Calu3 (cell line): ENCODE data around the gene RBL2. TPM values are rescaled to one million over a fixed set of nuclear protein-coding genes. Genes with fewer than 3 reads are reported as not detected.

Experiments used
- BruUV-seq: library from RNA; stranded (reverse); fragments of 400-500 nt; replicated peaks from 2 replicates; lab custom pipeline; 2021; lab: Mats Ljungman, UMichigan
- CTCF ChIA-PET: fragments of 300-600 bp; sonication (Branson Sonifier 250); formaldehyde crosslinking; loops from one replicate; lab custom pipeline; 2022; ENCODE audit warnings: antibody characterized with exemption; lab: Charles Lee
- DNase-seq: peaks from one replicate; pipeline ENCODE4 v3.0.0; 2022
- H3K27ac Mint-ChIP-seq: one replicate; pipeline ENCODE4 v1.8.0; 2022; ENCODE audit warnings: mixed read lengths; ENCODE audit not compliant: unreplicated experiment
- H3K27me3 Mint-ChIP-seq: one replicate; pipeline ENCODE4 v1.8.0; 2022; ENCODE audit warnings: mixed read lengths; ENCODE audit not compliant: unreplicated experiment
- H3K36me3 Mint-ChIP-seq: one replicate; pipeline ENCODE4 v1.8.0; 2022; ENCODE audit warnings: mild to moderate bottlenecking, moderate library complexity, mixed read lengths; ENCODE audit not compliant: insufficient read depth, unreplicated experiment
- H3K4me1 Mint-ChIP-seq: one replicate; pipeline ENCODE4 v1.8.0; 2022; ENCODE audit warnings: mild to moderate bottlenecking, low read depth, mixed read lengths; ENCODE audit not compliant: unreplicated experiment
- H3K4me3 Mint-ChIP-seq: one replicate; pipeline ENCODE4 v1.8.0; 2022; ENCODE audit warnings: mild to moderate bottlenecking, low read depth, moderate library complexity, mixed read lengths; ENCODE audit not compliant: unreplicated experiment
- H3K9me3 Mint-ChIP-seq: one replicate; pipeline ENCODE4 v1.8.0; 2022; ENCODE audit warnings: low read depth, mixed read lengths; ENCODE audit not compliant: unreplicated experiment
- CTCF ChIP-seq: fragments of 200-600 bp; IDR thresholded peaks from one replicate; pipeline ENCODE4 v1.8.0; 2022; ENCODE audit warnings: antibody characterized with exemption; ENCODE audit not compliant: unreplicated experiment
- intact Hi-C: fragments of 100-400 bp; cut with micrococcal nuclease; formaldehyde crosslinking; loops from one replicate; pipeline ENCODE4 v1.10.0; 2022; ENCODE audit not compliant: unreplicated experiment
- total RNA-seq: library from RNA; stranded (reverse); gene quantifications from 2 replicates; pipeline ENCODE4 v1.2.3, GENCODE V29; 2022

Gene RBL2
- total RNA-seq, 1 experiment from 2014 or later: 62.8 TPM

DNA sequence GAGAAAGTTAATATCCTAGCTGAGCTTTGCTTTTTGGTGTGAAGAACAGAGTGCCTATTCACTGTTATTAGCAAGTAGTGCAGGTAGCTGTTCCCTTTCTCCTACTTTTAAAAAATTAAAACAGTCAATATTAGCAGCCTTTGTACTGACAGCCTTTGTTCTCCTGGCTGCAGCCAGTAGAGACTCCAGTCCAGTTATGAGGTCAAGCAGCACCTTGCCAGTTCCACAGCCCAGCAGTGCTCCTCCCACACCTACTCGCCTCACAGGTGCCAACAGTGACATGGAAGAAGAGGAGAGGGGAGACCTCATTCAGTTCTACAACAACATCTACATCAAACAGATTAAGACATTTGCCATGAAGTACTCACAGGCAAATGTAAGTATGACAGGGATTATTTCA lies 46.1 kb downstream of the RBL2 start:
- H3K4me1 Mint-ChIP-seq: no peaks in the 10 kb centered on the region
- DNase-seq: no peak
- intact Hi-C loops: no loop called here
- H3K36me3 Mint-ChIP-seq: peaks cover 35% of the 10 kb centered on the region
- no TSS peak for BruUV-seq
- no peak for TF ChIP-seq CTCF
- no peaks in the 10 kb centered on the region for H3K27me3 Mint-ChIP-seq
- H3K4me3 Mint-ChIP-seq: no peak overlapping the region
- CTCF ChIA-PET: interaction anchor here (0.6 kb wide), 1 partner anchor 198 kb away, joined by 4 read pairs; no protein-coding TSS in a partner anchor
- no peak overlapping the region for H3K27ac Mint-ChIP-seq
- no peaks in the 10 kb centered on the region for H3K9me3 Mint-ChIP-seq

GRCh38 chr16:53482123-53482522 lies 47.9 kb downstream of the RBL2 start:
- Mint-ChIP-seq H3K27ac (no peak overlapping the region), H3K9me3 (no peaks in the 10 kb centered on the region), H3K27me3 (no peaks in the 10 kb centered on the region), H3K4me1 (no peaks in the 10 kb centered on the region), H3K36me3 (peaks cover 48% of the 10 kb centered on the region), H3K4me3 (no peak overlapping the region)
- TF ChIP-seq CTCF: no peak
- BruUV-seq: no TSS peak
- CTCF ChIA-PET: interaction anchor here (0.7 kb wide), 1 partner anchor 156 kb away, joined by 4 read pairs; no protein-coding TSS in a partner anchor
- no peak for DNase-seq
- intact Hi-C loops: no loop called here

DNA sequence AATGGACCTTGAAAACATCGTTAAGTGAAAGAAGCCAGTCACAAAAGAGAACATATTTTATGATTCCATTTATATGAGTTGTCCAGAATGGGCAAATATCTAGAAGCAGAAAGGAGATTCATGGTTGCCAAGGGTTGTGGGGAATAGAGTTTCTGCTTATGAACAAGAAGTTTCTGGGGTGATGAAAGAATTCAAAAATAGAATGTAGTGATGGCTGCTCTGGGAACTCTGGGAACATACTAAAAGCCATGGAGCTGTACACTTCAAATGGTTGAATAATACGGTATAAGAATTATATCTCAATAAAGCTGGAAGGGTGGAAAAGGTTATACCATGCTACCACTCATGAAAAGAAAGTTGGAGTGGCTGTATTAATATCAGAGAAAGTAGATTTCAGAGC lies 50.3 kb downstream of the RBL2 start:
- no peak overlapping the region for H3K27ac Mint-ChIP-seq
- BruUV-seq: no TSS peak
- no peaks in the 10 kb centered on the region for H3K27me3 Mint-ChIP-seq
- H3K4me1 Mint-ChIP-seq: no peaks in the 10 kb centered on the region
- H3K36me3 Mint-ChIP-seq: peaks cover 53% of the 10 kb centered on the region
- intact Hi-C loops: no loop called here
- H3K4me3 Mint-ChIP-seq: no peak overlapping the region
- no peak for DNase-seq
- no peaks in the 10 kb centered on the region for H3K9me3 Mint-ChIP-seq
- CTCF ChIA-PET: no interaction called here
- TF ChIP-seq CTCF: no peak

- Mint-ChIP-seq H3K4me3 (no peak overlapping the region), H3K27ac (no peak overlapping the region), H3K27me3 (no peaks in the 10 kb centered on the region), H3K9me3 (no peaks in the 10 kb centered on the region), H3K36me3 (peaks cover 56% of the 10 kb centered on the region), H3K4me1 (no peaks in the 10 kb centered on the region)
- no peak for TF ChIP-seq CTCF
- DNase-seq: no peak
- intact Hi-C loops: no loop called here
- CTCF ChIA-PET: no interaction called here
- no TSS peak for BruUV-seq
These were observed 52.0 kb downstream of the RBL2 start for GRCh38 chr16:53486230-53486629.
